ENCODE measurements around the gene BBIP1. TPM values are rescaled to one million over a fixed set of nuclear protein-coding genes. Genes with fewer than 3 reads are reported as not detected.

BBIP1 gene
- total and polyA plus RNA-seq, 4 experiments from 2014 or later = 24.4 to 46.8 (median 35.7) TPM

GRCh38 chr10:110944792-110945396 lies 25.9 kb upstream of the BBIP1 start:
- no peak overlapping the region for H3K27ac Mint-ChIP-seq
- intact Hi-C loops (cut with micrococcal nuclease) = no loop called here
- POLR2A ChIA-PET (ENCODE audit: partially characterized antibody) = interaction anchor here (1.2 kb wide), 1 partner anchor 17 kb away, joined by 3 read pairs; no protein-coding TSS in a partner anchor
- H3K27ac ChIP-seq (ENCODE audit: low read depth, low read length) = no peak overlapping the region
- peaks cover 0 to 9% (median 4%) of the 10 kb centered on the region in 8 donors for H3K9me3 Mint-ChIP-seq
- DNase-seq = no peak
- CTCF ChIA-PET (ENCODE audit: partially characterized antibody) = no interaction called here
- no peaks in the 10 kb centered on the region for H3K27me3 ChIP-seq (ENCODE audit: insufficient read depth, low read length)
- H3K36me3 ChIP-seq (ENCODE audit: insufficient read depth, low read length) = no peaks in the 10 kb centered on the region
- H3K27me3 Mint-ChIP-seq = no peaks in the 10 kb centered on the region
- H3K4me1 Mint-ChIP-seq = peaks cover 37 to 51% (median 43%) of the 10 kb centered on the region in 4 donors
- no peaks in the 10 kb centered on the region for H3K9me3 ChIP-seq (ENCODE audit: control insufficient read depth in 1 of 2, low read length in 2 of 2)
- no peak overlapping the region for H3K4me3 ChIP-seq (ENCODE audit: low read length in 2 of 2)
- peaks cover 57 to 61% of the 10 kb centered on the region in 2 donors for H3K36me3 Mint-ChIP-seq
- peaks cover 7% of the 10 kb centered on the region for H3K4me1 ChIP-seq (ENCODE audit: insufficient read depth, low read length)
- H3K4me3 Mint-ChIP-seq = peak overlapping the region in 1 of 8 donors; percentile 17

GRCh38 chr10:110939419-110939818 lies 20.4 kb upstream of the BBIP1 start:
- POLR2A ChIA-PET (ENCODE audit: partially characterized antibody) = no interaction called here
- DNase-seq = no peak
- Mint-ChIP-seq H3K27me3 (no peaks in the 10 kb centered on the region), H3K9me3 (peaks cover 0 to 9% (median 4%) of the 10 kb centered on the region in 8 donors), H3K27ac (no peak overlapping the region), H3K36me3 (peaks cover 34 to 44% of the 10 kb centered on the region in 2 donors), H3K4me1 (peaks cover 26 to 48% (median 32%) of the 10 kb centered on the region in 4 donors), H3K4me3 (no peak overlapping the region)
- Histone ChIP-seq H3K4me3 (ENCODE audit: low read length in 2 of 2) (no peak overlapping the region), H3K4me1 (ENCODE audit: insufficient read depth, low read length) (peaks cover 8% of the 10 kb centered on the region), H3K27me3 (ENCODE audit: insufficient read depth, low read length) (no peaks in the 10 kb centered on the region), H3K36me3 (ENCODE audit: insufficient read depth, low read length) (no peaks in the 10 kb centered on the region), H3K27ac (ENCODE audit: low read depth, low read length) (no peak overlapping the region), H3K9me3 (ENCODE audit: control insufficient read depth in 1 of 2, low read length in 2 of 2) (no peaks in the 10 kb centered on the region)
- intact Hi-C loops (cut with micrococcal nuclease) = no loop called here
- CTCF ChIA-PET (ENCODE audit: partially characterized antibody) = no interaction called here

GRCh38 chr10:110936757-110937156 lies 17.8 kb upstream of the BBIP1 start:
- CTCF ChIA-PET (ENCODE audit: partially characterized antibody) = no interaction called here
- peaks cover 14 to 23% of the 10 kb centered on the region in 2 donors for H3K36me3 Mint-ChIP-seq
- no peak overlapping the region for H3K4me3 ChIP-seq (ENCODE audit: low read length in 2 of 2)
- intact Hi-C loops (cut with micrococcal nuclease) = no loop called here
- H3K4me3 Mint-ChIP-seq = no peak overlapping the region
- DNase-seq = no peak
- H3K27ac Mint-ChIP-seq = no peak overlapping the region
- H3K4me1 ChIP-seq (ENCODE audit: insufficient read depth, low read length) = peaks cover 13% of the 10 kb centered on the region
- H3K27ac ChIP-seq (ENCODE audit: low read depth, low read length) = no peak overlapping the region
- H3K9me3 Mint-ChIP-seq = no peaks in the 10 kb centered on the region
- no peaks in the 10 kb centered on the region for H3K36me3 ChIP-seq (ENCODE audit: insufficient read depth, low read length)
- H3K9me3 ChIP-seq (ENCODE audit: control insufficient read depth in 1 of 2, low read length in 2 of 2) = no peaks in the 10 kb centered on the region
- peaks cover 17 to 28% (median 24%) of the 10 kb centered on the region in 4 donors for H3K4me1 Mint-ChIP-seq
- no peaks in the 10 kb centered on the region for H3K27me3 ChIP-seq (ENCODE audit: insufficient read depth, low read length)
- H3K27me3 Mint-ChIP-seq = no peaks in the 10 kb centered on the region
- POLR2A ChIA-PET (ENCODE audit: partially characterized antibody) = no interaction called here

GRCh38 chr10:110932505-110933180 lies 13.7 kb upstream of the BBIP1 start:
- no peaks in the 10 kb centered on the region for H3K36me3 ChIP-seq (ENCODE audit: insufficient read depth, low read length)
- H3K4me3 Mint-ChIP-seq = no peak overlapping the region
- no peak for DNase-seq
- no peaks in the 10 kb centered on the region for H3K9me3 ChIP-seq (ENCODE audit: control insufficient read depth in 1 of 2, low read length in 2 of 2)
- H3K27me3 Mint-ChIP-seq = no peaks in the 10 kb centered on the region
- H3K9me3 Mint-ChIP-seq = no peaks in the 10 kb centered on the region
- H3K27ac ChIP-seq (ENCODE audit: low read depth, low read length) = no peak overlapping the region
- no peak overlapping the region for H3K27ac Mint-ChIP-seq
- no peak overlapping the region for H3K4me3 ChIP-seq (ENCODE audit: low read length in 2 of 2)
- ChIA-PET POLR2A (ENCODE audit: partially characterized antibody) (no interaction called here), CTCF (ENCODE audit: partially characterized antibody) (no interaction called here)
- peaks cover 47% of the 10 kb centered on the region for H3K4me1 ChIP-seq (ENCODE audit: insufficient read depth, low read length)
- H3K4me1 Mint-ChIP-seq = peaks cover 12 to 28% (median 20%) of the 10 kb centered on the region in 4 donors
- peaks cover 0 to 7% of the 10 kb centered on the region in 2 donors for H3K36me3 Mint-ChIP-seq
- intact Hi-C loops (cut with micrococcal nuclease) = loop anchor here (5.0 kb wide), 1 partner anchor 35 kb away; no protein-coding TSS in a partner anchor
- H3K27me3 ChIP-seq (ENCODE audit: insufficient read depth, low read length) = no peaks in the 10 kb centered on the region

GRCh38 chr10:110931769-110932381 lies 12.9 kb upstream of the BBIP1 start:
- CTCF ChIA-PET (ENCODE audit: partially characterized antibody) = no interaction called here

GRCh38 chr10:110927461-110927860 lies 8.5 kb upstream of the BBIP1 start:
- Histone ChIP-seq H3K27ac (ENCODE audit: low read depth, low read length) (no peak overlapping the region), H3K9me3 (ENCODE audit: control insufficient read depth in 1 of 2, low read length in 2 of 2) (no peaks in the 10 kb centered on the region), H3K4me1 (ENCODE audit: insufficient read depth, low read length) (peaks cover 79% of the 10 kb centered on the region), H3K36me3 (ENCODE audit: insufficient read depth, low read length) (no peaks in the 10 kb centered on the region), H3K27me3 (ENCODE audit: insufficient read depth, low read length) (no peaks in the 10 kb centered on the region), H3K4me3 (ENCODE audit: low read length in 2 of 2) (no peak overlapping the region)
- Mint-ChIP-seq H3K36me3 (no peaks in the 10 kb centered on the region), H3K27ac (no peak overlapping the region), H3K9me3 (no peaks in the 10 kb centered on the region), H3K4me1 (peaks cover 26 to 46% (median 37%) of the 10 kb centered on the region in 4 donors), H3K4me3 (peak overlapping the region in 2 of 8 donors; percentile 5 to 17), H3K27me3 (no peaks in the 10 kb centered on the region)
- intact Hi-C loops (cut with micrococcal nuclease) = no loop called here
- POLR2A ChIA-PET (ENCODE audit: partially characterized antibody) = interaction anchor here (1.2 to 3.4 kb wide), 2 partner anchors 9 to 18 kb away, joined by 3 to 28 read pairs; partner anchors contain the start of genes BBIP1 and SHOC2
- DNase-seq = no peak
- CTCF ChIA-PET (ENCODE audit: partially characterized antibody) = interaction anchor here (0.7 kb wide), 1 partner anchor 34 kb away, joined by 3 read pairs; no protein-coding TSS in a partner anchor

More at GRCh38 chr10:110931769-110932381, 12.9 kb upstream of the BBIP1 start:
- Mint-ChIP-seq H3K4me1 (peaks cover 13 to 26% (median 22%) of the 10 kb centered on the region in 4 donors), H3K9me3 (no peaks in the 10 kb centered on the region), H3K4me3 (no peak overlapping the region), H3K27me3 (no peaks in the 10 kb centered on the region), H3K36me3 (peaks cover 0 to 4% of the 10 kb centered on the region in 2 donors), H3K27ac (no peak overlapping the region)
- POLR2A ChIA-PET (ENCODE audit: partially characterized antibody) = interaction anchor here (0.9 kb wide), 1 partner anchor 13 kb away, joined by 3 read pairs; the partner anchor contains the start of genes BBIP1 and SHOC2
- DNase-seq = no peak
- Histone ChIP-seq H3K27me3 (ENCODE audit: insufficient read depth, low read length) (no peaks in the 10 kb centered on the region), H3K36me3 (ENCODE audit: insufficient read depth, low read length) (no peaks in the 10 kb centered on the region), H3K4me3 (ENCODE audit: low read length in 2 of 2) (no peak overlapping the region), H3K27ac (ENCODE audit: low read depth, low read length) (no peak overlapping the region), H3K4me1 (ENCODE audit: insufficient read depth, low read length) (peaks cover 52% of the 10 kb centered on the region), H3K9me3 (ENCODE audit: control insufficient read depth in 1 of 2, low read length in 2 of 2) (no peaks in the 10 kb centered on the region)
- intact Hi-C loops (cut with micrococcal nuclease) = loop anchor here (5.0 kb wide), 1 partner anchor 35 kb away; no protein-coding TSS in a partner anchor

Measured in CD4-positive, alpha-beta memory T cell (primary cell).